ENCODE results near the gene TBRG1.

DNA sequence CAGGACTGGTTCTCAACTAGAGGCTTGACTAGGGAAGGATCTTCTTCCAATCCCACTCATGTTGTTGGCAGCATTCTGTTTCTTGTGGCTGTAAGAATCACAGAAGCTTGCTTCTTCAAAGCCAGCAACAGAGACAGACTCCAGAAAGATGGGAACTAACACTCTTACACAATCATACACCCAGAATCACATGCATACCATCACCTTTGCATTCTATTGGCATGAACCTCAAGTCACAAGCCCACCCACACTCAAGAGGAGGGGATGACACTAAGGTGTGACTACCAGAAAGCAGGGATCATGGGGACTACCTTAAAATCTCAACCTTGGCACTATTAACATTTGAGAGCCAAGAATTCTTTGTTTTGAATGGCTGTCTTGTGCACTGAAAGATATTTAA lies 25.0 kb upstream of the TBRG1 start:
- TF ChIP-seq, protein P1, sequence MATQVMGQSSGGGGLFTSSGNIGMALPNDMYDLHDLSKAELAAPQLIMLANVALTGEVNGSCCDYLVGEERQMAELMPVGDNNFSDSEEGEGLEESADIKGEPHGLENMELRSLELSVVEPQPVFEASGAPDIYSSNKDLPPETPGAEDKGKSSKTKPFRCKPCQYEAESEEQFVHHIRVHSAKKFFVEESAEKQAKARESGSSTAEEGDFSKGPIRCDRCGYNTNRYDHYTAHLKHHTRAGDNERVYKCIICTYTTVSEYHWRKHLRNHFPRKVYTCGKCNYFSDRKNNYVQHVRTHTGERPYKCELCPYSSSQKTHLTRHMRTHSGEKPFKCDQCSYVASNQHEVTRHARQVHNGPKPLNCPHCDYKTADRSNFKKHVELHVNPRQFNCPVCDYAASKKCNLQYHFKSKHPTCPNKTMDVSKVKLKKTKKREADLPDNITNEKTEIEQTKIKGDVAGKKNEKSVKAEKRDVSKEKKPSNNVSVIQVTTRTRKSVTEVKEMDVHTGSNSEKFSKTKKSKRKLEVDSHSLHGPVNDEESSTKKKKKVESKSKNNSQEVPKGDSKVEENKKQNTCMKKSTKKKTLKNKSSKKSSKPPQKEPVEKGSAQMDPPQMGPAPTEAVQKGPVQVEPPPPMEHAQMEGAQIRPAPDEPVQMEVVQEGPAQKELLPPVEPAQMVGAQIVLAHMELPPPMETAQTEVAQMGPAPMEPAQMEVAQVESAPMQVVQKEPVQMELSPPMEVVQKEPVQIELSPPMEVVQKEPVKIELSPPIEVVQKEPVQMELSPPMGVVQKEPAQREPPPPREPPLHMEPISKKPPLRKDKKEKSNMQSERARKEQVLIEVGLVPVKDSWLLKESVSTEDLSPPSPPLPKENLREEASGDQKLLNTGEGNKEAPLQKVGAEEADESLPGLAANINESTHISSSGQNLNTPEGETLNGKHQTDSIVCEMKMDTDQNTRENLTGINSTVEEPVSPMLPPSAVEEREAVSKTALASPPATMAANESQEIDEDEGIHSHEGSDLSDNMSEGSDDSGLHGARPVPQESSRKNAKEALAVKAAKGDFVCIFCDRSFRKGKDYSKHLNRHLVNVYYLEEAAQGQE (IDR thresholded peaks at IDR 0.05; ENCODE audit: insufficient replicate concordance, low read depth) = no peak
- TF ChIP-seq CTCF (IDR thresholded peaks at IDR 0.05; ENCODE audit: insufficient read depth, low read length) (no peak), GABPA (IDR thresholded peaks at IDR 0.05; ENCODE audit: low read depth) (no peak), SPI1 (IDR thresholded peaks at IDR 0.05; ENCODE audit: borderline replicate concordance, low read depth) (no peak)

Measured in HL-60 (cell line).